ENCODE measurements around the gene UBA1. TPM values are rescaled to one million over a fixed set of nuclear protein-coding genes. Genes with fewer than 3 reads are reported as not detected.

Gene UBA1
- polyA plus RNA-seq, 2 of the 4 experiments (the other 2 are of a cell fraction), result 160 to 192 TPM

DNA sequence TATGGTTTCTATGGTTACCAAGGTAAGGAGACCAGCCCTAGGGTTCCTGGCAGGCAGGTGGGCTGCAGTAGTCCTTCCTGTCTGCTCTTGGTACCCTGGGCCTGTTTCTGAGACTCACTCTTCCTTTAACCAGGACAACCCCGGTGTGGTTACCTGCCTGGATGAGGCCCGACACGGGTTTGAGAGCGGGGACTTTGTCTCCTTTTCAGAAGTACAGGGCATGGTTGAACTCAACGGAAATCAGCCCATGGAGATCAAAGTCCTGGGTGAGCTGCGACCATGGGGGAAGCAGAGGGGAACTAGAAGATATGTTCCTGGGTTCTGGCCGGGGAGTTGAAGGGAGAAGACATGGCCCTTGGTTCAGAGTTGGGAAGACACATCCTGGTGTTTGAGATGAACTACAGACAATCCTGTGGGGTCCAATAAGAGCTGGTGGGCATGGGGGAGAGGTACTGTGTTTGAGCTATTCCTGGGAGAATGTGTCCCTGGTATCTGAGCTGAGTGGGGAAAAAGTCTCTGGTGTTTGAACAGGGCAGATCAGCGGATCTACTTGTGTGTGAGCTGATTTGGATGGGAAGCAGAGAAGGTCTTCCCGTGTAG lies 7.8 kb downstream of the UBA1 start:
- POLR2A ChIA-PET, result interaction anchor here (0.8 kb wide), 1 partner anchor 16 kb away, joined by 3 read pairs; no protein-coding TSS in a partner anchor
- no peaks in the 10 kb centered on the region for H3K9me3 ChIP-seq
- ATAC-seq, result no peak

DNA sequence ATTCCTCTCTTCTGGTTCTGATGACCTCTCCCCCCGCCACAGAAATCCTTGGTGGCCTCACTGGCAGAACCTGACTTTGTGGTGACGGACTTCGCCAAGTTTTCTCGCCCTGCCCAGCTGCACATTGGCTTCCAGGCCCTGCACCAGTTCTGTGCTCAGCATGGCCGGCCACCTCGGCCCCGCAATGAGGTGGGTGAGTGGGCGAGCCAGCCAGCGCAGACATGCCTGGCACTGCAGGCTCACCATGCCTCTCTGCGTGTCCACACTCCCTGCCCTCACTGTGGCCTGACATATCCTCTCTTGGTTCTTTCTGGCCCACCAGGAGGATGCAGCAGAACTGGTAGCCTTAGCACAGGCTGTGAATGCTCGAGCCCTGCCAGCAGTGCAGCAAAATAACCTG lies 8.7 kb downstream of the UBA1 start:
- POLR2A ChIA-PET, result no interaction called here
- WGBS (ENCODE audit: missing lambda C conversion rate), result 95% methylated on average over 4 of the region's 11 CpGs
- no peak overlapping the region for H3K4me3 ChIP-seq
- H3K4me2 ChIP-seq, result no peak overlapping the region
- TF ChIP-seq, protein P1, sequence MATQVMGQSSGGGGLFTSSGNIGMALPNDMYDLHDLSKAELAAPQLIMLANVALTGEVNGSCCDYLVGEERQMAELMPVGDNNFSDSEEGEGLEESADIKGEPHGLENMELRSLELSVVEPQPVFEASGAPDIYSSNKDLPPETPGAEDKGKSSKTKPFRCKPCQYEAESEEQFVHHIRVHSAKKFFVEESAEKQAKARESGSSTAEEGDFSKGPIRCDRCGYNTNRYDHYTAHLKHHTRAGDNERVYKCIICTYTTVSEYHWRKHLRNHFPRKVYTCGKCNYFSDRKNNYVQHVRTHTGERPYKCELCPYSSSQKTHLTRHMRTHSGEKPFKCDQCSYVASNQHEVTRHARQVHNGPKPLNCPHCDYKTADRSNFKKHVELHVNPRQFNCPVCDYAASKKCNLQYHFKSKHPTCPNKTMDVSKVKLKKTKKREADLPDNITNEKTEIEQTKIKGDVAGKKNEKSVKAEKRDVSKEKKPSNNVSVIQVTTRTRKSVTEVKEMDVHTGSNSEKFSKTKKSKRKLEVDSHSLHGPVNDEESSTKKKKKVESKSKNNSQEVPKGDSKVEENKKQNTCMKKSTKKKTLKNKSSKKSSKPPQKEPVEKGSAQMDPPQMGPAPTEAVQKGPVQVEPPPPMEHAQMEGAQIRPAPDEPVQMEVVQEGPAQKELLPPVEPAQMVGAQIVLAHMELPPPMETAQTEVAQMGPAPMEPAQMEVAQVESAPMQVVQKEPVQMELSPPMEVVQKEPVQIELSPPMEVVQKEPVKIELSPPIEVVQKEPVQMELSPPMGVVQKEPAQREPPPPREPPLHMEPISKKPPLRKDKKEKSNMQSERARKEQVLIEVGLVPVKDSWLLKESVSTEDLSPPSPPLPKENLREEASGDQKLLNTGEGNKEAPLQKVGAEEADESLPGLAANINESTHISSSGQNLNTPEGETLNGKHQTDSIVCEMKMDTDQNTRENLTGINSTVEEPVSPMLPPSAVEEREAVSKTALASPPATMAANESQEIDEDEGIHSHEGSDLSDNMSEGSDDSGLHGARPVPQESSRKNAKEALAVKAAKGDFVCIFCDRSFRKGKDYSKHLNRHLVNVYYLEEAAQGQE (IDR thresholded peaks at IDR 0.05), result no peak
- TF ChIP-seq FOSL2 (IDR thresholded peaks at IDR 0.05), result no peak
- no peak for TF ChIP-seq FOSL2 (CRISPR knock-in tag; IDR thresholded peaks at IDR 0.05)
- no peak for TF ChIP-seq GATA3 (IDR thresholded peaks at IDR 0.05; ENCODE audit: borderline replicate concordance)
- no peak for TF ChIP-seq FOSB (CRISPR knock-in tag; IDR thresholded peaks at IDR 0.05)
- no peak for TF ChIP-seq NPAS2 (CRISPR knock-in tag; IDR thresholded peaks at IDR 0.05; ENCODE audit: borderline replicate concordance)
- no peak for TF ChIP-seq CBX2 (IDR thresholded peaks at IDR 0.05; ENCODE audit: borderline replicate concordance, low read depth)
- no peak for TF ChIP-seq BCL3 (IDR thresholded peaks at IDR 0.05)
- no peak for TF ChIP-seq ZSCAN20 (CRISPR knock-in tag; IDR thresholded peaks at IDR 0.05)
- TF ChIP-seq HMGXB4 (CRISPR knock-in tag; IDR thresholded peaks at IDR 0.05; ENCODE audit: borderline replicate concordance), result no peak
- TF ChIP-seq MAFK (IDR thresholded peaks at IDR 0.05; ENCODE audit: partially characterized antibody), result no peak
- TF ChIP-seq CTCF (IDR thresholded peaks at IDR 0.05), result no peak
- TF ChIP-seq NR3C1 (IDR thresholded peaks at IDR 0.05), result no peak
- TF ChIP-seq CEBPB (IDR thresholded peaks at IDR 0.05), result no peak
- TF ChIP-seq MAX (IDR thresholded peaks at IDR 0.05), result no peak
- no peak for TF ChIP-seq PHF8 (IDR thresholded peaks at IDR 0.05; ENCODE audit: borderline replicate concordance, low read depth)
- no peak for TF ChIP-seq JUNB (IDR thresholded peaks at IDR 0.05)
- TF ChIP-seq EHMT2 (IDR thresholded peaks at IDR 0.05; ENCODE audit: low read depth), result no peak
- FAIRE-seq (no peak), DNase-seq (ENCODE audit: low read depth in 1 of 2, low spot score in 1 of 2) (no peak), ATAC-seq (no peak)
- CTCF ChIA-PET, result interaction anchor here (1.0 to 1.2 kb wide), 3 partner anchors 15 to 443 kb away, joined by 3 to 4 read pairs (median 3); no protein-coding TSS in a partner anchor
- H3K27ac ChIP-seq, result no peak overlapping the region
- H3K4me1 ChIP-seq, result peaks cover 45% of the 10 kb centered on the region
- H3K9me3 ChIP-seq, result no peaks in the 10 kb centered on the region

More for the DNA sequence above, 7.8 kb downstream of the UBA1 start:
- FAIRE-seq, result no peak
- TF ChIP-seq CHD2 (IDR thresholded peaks at IDR 0.05; ENCODE audit: low read length, partially characterized antibody) (no peak), ESRRA (IDR thresholded peaks at IDR 0.05; ENCODE audit: borderline replicate concordance, low read length) (no peak), HEYL (CRISPR knock-in tag; IDR thresholded peaks at IDR 0.05) (no peak), ZC3H11A (IDR thresholded peaks at IDR 0.05) (no peak), ZSCAN20 (CRISPR knock-in tag; IDR thresholded peaks at IDR 0.05) (no peak), ELK1 (IDR thresholded peaks at IDR 0.05; ENCODE audit: low read depth, low read length) (no peak), CBX8 (IDR thresholded peaks at IDR 0.05) (no peak), MYC (IDR thresholded peaks at IDR 0.05; ENCODE audit: borderline replicate concordance, low read length) (no peak), HDAC2 (IDR thresholded peaks at IDR 0.05) (no peak), RNF2 (IDR thresholded peaks at IDR 0.05; ENCODE audit: borderline replicate concordance, low read depth) (no peak), SMC3 (IDR thresholded peaks at IDR 0.05) (no peak), BHLHE40 (IDR thresholded peaks at IDR 0.05; ENCODE audit: low read depth, low read length) (no peak)
- H3K4me1 ChIP-seq, result peaks cover 54% of the 10 kb centered on the region
- WGBS (ENCODE audit: missing lambda C conversion rate), result 93% methylated on average over 5 of the region's 9 CpGs
- peak overlapping the region in 1 of 2 experiments; percentile 86; a peak in 4 of 6 replicates for H3K27ac ChIP-seq
- H3K4me2 ChIP-seq, result no peak overlapping the region; the same call in 2 of the 3 replicates
- no peak overlapping the region for H3K4me3 ChIP-seq
- no peak for DNase-seq (ENCODE audit: low read depth in 1 of 2, low spot score in 1 of 2)
- CTCF ChIA-PET, result interaction anchor here (1.0 to 7.7 kb wide), 7 partner anchors 9 to 444 kb away, joined by 3 to 52 read pairs (median 4); no protein-coding TSS in a partner anchor

Data from A549 (cell line).